ENCODE results near the gene ALG14. TPM values are rescaled to one million over a fixed set of nuclear protein-coding genes. Genes with fewer than 3 reads are reported as not detected.

ALG14 gene
- total and polyA plus RNA-seq, 12 donors, result 1.1 to 4.6 (median 3.3) TPM

DNA sequence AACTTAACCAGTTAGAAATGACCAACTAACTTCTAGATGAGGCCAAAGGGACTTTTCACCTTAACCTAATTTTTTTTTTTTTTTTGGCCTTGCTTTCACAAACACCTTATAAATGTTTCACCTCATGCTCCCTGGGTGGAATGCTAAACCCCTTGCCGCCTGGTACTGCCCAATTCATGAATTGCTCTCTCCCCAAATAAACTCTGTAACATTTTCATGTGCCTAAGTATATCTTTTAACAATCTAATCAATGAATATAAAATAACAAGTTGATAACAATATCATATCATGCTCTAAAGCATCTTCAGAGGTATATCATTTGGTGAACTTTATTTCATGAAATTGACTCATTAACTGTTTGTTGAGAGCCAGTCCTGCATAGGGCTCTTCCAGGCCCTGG, 134.9 kb downstream of the ALG14 start:
- ATAC-seq, result no peak
- H3K9me3 ChIP-seq, result no peaks in the 10 kb centered on the region
- 100% methylated on average over 1 of the region's 1 CpG for WGBS, 2 donors
- no peaks in the 10 kb centered on the region for H3K27me3 ChIP-seq
- peaks cover 0 to 10% (median 0%) of the 10 kb centered on the region in 9 donors for H3K36me3 ChIP-seq
- H3K4me1 ChIP-seq, result peaks cover 0 to 35% (median 12%) of the 10 kb centered on the region in 9 donors
- no peak for DNase-seq
- H3K4me3 ChIP-seq, result no peak overlapping the region
- intact Hi-C loops (cut with DNase I), result no loop called here
- no peak for TF ChIP-seq CTCF (IDR thresholded peaks at IDR 0.05)
- H3K27ac ChIP-seq, result no peak overlapping the region

DNA sequence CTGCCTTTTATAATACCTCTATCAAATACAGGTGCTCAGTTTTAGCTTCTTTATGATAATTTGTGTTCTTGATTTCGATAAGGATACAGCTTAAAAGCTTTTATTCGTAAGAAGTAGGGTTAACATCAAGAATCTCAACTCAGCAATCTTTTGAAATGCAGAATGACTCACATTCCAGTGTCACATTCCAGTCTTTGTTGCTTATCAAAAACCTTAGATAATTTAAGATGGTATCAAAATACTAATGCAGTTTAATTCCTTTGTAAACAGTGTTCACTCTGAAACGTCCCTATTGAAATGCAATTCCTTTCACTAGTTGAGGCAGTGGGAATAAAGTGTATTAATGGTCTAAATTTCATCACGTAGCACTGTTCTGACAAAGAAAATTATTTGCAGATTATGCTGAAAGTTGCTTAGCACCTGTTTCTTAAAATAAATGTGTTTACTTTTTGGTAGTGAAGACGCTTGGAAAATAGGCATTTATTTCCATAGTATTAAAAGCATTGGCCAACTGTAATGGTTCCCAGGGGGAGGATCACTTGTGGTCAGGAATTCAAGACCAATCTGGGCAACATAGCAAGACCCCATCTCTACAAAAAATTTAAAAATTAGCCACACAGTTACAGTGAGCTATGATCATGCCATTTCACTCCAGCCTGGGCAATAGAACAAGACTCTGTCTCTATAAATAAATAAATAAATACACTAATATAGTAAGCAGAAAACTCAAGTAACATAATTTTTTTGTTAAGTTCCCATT, 135.7 kb downstream of the ALG14 start:
- no peak for TF ChIP-seq CTCF (IDR thresholded peaks at IDR 0.05)
- Histone ChIP-seq H3K27me3 (no peaks in the 10 kb centered on the region), H3K36me3 (peaks cover 0 to 18% (median 0%) of the 10 kb centered on the region in 9 donors), H3K4me3 (no peak overlapping the region), H3K4me1 (peaks cover 0 to 35% (median 12%) of the 10 kb centered on the region in 9 donors), H3K9me3 (no peaks in the 10 kb centered on the region), H3K27ac (peak overlapping the region in 2 of 10 donors; percentile 7 to 43)
- WGBS, 2 donors, result 68 to 73% methylated on average over 5 of the region's 5 CpGs
- DNase-seq (no peak), ATAC-seq (no peak)
- intact Hi-C loops (cut with DNase I), result no loop called here

GRCh38 chr1:94935476-94935875, 137.3 kb downstream of the ALG14 start:
- no peaks in the 10 kb centered on the region for H3K27me3 ChIP-seq
- TF ChIP-seq CTCF (IDR thresholded peaks at IDR 0.05), result no peak
- H3K36me3 ChIP-seq, result peaks cover 0 to 21% (median 0%) of the 10 kb centered on the region in 9 donors
- no peaks in the 10 kb centered on the region for H3K9me3 ChIP-seq
- ATAC-seq, result no peak
- peaks cover 0 to 35% (median 12%) of the 10 kb centered on the region in 9 donors for H3K4me1 ChIP-seq
- no peak for DNase-seq
- H3K4me3 ChIP-seq, result no peak overlapping the region
- intact Hi-C loops (cut with DNase I), result no loop called here
- 57 to 78% methylated on average over 1 of the region's 1 CpG for whole genome bisulfite sequencing, 2 donors
- peak overlapping the region in 1 of 10 donors; percentile 43 for H3K27ac ChIP-seq

- 93 to 96% methylated on average over 1 of the region's 1 CpG for WGBS, 2 donors
- no peak overlapping the region for H3K27ac ChIP-seq
- DNase-seq (no peak), ATAC-seq (no peak)
- no peak for TF ChIP-seq CTCF (IDR thresholded peaks at IDR 0.05)
- no peaks in the 10 kb centered on the region for H3K9me3 ChIP-seq
- H3K4me3 ChIP-seq, result no peak overlapping the region
- no peaks in the 10 kb centered on the region for H3K27me3 ChIP-seq
- peaks cover 0 to 37% (median 12%) of the 10 kb centered on the region in 9 donors for H3K4me1 ChIP-seq
- intact Hi-C loops (cut with DNase I), result no loop called here
- peaks cover 0 to 21% (median 0%) of the 10 kb centered on the region in 9 donors for H3K36me3 ChIP-seq
These were observed 137.7 kb downstream of the ALG14 start for GRCh38 chr1:94935034-94935433.

Measured in heart right ventricle (tissue), 16 donors.